DMS53 (cell line): ENCODE results near the gene FAM3C.

Experiments used
- DNase-seq: peaks from one replicate; lab custom pipeline; 2025; lab: John Stamatoyannopoulos, UW

FAM3C gene

DNA sequence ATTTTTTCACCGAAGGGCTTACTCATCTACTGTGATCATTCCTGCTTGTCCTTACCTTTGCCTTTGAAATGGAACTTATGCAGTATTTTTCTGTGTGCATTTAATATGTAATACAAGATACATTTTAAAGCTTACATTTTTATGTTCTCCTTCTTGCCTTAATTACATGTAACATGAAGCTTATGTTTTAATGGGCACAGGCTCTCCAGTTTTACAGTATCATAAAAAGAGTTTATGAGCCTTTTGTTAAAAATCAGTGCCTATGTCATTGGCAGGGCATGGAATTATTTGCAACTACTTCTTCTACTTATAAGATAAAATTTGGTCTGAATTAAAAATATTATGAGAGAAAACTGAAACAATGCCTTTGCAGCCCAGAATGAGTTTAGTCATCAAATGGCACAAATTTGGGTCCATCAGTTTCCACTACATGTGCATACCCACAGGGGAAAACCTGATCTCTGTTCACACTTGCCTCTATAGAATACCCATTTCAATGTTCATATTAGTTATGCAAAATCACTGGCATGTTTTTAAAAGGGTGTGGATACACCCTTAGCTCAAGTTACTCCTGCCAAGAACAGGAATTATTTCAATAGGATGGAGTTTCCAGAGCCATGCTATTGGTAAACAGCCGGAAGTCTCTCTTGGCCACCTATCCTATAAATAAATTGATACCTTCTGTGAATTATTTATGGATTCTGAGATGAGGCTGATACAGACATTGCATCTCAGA, 95.3 kb downstream of the FAM3C start:
- DNase-seq: no peak
